Stimulated activated CD4-positive, alpha-beta T cell treated with anti-CD3 and anti-CD28 coated beads, Interleukin-1b, Interleukin-23, amount 100 ng/mL, for 1 hour (primary cell): ENCODE data around the gene PDXP.
A peak's percentile ranks its signal among the peaks of the same experiment; 100 is the strongest.

Experiments
- DNase-seq, 2 donors: peaks; one replicate each; pipeline ENCODE4 v3.0.0-alpha.2; 2020; ENCODE audit warnings: low read depth in 2 of 2

Gene PDXP

DNA sequence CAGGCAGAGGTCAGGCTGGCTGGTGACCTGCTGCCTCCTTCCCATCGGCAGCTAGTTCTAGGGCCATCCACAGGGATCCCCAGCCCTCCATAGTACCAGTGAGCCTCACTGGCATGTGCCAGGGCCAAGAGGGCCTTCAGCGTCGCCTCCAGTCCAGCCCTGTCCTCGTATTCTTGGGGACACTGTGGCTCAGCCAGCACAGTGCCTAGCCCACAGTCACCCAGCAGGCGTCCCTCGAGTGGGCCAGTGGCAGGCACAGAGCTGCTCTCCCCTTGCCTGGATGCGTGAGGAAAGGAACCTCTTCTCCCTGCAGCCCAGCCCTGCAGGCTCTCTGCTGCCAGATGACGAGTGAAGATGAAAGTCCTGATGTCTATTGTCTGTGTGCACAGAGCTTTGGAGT lies 29.7 kb upstream of the PDXP start:
- DNase-seq, result no peak

DNA sequence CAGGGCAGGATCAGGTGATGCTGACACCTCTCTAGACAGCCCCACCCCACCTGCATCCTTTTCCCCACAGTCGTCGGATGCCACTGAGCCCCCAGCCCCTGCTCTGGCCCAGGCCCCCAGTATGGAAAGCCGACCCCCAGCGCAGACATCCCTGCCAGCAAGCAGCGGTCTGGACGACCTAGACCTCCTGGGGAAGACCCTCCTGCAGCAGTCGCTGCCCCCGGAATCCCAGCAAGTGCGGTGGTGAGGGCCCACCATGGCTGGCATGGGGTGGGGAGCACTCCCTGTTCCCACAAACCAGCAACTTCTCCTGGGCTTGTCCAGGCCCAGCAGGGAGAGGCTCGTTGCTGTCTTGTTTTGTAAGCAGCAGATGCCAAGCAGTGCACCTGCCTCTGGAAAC lies 28.6 kb upstream of the PDXP start:
- DNase-seq, result no peak

DNA sequence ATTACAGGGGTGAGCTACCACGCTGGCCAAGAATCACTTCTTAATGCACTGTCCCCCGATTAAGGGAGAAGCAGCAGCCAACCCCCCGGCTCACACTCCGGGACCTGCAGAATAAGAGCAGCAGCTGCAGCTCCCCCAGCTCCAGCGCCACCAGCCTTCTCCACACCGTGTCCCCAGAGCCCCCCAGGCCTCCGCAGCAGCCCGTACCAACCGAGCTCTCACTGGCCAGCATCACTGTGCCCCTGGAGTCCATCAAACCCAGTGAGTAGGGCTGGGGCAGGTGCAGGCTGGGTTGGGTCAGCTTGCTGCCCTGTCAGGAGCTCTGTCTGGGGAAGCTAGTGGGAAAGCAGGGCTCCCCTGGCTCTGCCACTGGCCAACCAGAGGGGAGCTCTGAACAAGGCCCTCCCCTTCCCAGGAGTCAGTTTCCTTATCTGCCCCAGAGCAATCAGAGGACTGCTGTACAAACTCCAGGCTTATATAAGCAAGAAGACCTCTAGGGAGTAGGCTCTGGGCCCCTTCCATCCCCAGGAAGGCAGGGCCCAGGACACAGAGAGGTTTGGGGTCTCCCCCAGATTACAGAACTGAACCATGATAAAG lies 27.6 kb upstream of the PDXP start:
- no peak for DNase-seq

DNA sequence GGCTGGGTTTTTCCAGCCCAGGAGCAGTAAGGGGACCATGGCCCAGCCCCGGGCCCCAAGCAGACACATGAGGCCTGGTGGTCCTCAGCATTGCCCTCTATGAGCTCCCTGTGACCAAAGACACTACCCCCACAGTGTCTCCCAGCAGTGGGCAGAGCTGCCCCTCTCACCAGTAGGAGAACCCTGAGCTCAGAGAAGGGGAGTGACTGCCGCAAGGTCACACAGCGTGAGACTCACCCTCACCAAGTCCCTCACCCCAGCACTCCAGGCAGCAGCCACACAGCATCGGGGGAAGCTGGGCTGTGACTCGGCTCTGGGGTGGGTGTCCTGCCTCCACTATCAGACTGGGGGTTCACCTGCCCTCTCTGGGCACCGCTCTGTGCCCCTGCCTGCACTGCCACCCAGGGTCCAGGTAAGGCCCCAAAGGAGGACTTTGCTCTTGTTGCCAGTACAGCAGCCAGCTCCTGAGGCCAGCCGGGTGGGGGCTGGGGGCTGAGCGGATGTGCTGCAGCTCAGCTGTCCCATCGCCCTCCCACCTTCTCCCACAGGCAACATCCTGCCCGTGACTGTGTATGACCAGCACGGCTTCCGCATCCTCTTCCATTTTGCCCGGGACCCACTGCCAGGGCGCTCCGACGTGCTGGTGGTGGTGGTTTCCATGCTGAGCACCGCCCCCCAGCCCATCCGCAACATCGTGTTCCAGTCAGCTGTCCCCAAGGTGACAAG lies 26.9 kb upstream of the PDXP start:
- DNase-seq, result no peak

DNA sequence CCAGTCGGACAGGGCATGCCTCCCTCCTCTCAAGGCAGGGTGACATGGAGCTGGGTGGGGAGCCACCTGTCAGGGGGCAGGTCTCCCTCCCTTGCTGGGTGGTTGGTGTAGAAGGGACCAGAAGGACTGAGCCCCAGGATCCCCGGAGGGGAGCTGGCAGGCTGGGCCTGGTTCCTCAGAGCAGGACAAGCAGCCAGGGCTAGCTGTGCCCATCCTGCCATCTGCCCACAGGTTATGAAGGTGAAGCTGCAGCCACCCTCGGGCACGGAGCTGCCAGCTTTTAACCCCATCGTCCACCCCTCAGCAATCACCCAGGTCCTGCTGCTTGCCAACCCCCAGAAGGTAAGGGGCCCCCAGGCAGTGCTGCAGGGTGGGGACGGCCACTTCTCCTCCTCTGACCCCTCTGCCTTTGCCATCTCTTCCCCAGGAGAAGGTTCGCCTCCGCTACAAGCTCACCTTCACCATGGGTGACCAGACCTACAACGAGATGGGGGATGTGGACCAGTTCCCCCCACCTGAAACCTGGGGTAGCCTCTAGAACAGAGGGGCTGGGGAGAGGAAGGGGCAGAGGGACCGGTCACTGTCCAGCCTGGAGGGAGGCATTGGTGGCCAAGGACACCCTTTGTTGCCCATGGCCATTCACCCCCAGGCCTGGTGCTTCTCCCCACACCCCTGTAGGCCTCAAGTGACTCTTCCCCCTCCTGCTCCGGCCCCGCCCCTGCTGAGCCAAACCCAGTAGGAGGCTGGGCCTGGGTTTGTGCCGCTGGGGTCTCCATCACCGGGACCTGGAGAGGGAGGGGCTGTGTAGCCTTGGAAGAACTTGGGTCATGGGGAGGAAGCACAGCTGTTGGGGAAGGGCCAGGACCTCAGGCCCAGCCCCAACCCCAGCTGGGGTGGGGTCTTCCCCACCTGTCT lies 26.1 kb upstream of the PDXP start:
- DNase-seq, result no peak

DNA sequence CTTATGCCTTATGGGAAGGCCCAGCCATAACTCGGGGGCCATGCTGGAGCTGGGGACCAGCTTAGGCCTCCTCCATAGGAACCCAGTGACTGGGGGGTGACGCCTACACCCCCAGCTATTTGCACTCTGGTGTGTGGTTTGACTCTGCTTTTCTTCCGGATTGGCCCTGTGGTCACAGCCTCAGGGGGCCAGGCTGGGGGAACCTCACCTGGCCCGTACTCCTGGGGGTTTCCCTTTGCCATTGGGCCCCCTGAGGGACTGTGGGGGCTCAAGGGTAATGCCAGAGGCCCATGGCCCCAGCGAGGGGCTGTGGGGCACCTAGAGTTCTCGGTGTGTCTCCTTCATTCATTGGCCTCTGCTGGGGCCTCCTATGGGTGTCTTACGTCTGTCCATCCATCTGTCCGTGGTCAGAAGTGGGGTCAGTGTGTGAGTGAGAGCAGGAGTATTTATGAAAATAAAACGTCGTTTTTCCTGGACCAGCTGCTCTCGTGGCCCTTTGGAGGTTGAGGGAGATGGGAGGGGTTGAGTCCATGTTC lies 25.4 kb upstream of the PDXP start:
- no peak for DNase-seq

DNA sequence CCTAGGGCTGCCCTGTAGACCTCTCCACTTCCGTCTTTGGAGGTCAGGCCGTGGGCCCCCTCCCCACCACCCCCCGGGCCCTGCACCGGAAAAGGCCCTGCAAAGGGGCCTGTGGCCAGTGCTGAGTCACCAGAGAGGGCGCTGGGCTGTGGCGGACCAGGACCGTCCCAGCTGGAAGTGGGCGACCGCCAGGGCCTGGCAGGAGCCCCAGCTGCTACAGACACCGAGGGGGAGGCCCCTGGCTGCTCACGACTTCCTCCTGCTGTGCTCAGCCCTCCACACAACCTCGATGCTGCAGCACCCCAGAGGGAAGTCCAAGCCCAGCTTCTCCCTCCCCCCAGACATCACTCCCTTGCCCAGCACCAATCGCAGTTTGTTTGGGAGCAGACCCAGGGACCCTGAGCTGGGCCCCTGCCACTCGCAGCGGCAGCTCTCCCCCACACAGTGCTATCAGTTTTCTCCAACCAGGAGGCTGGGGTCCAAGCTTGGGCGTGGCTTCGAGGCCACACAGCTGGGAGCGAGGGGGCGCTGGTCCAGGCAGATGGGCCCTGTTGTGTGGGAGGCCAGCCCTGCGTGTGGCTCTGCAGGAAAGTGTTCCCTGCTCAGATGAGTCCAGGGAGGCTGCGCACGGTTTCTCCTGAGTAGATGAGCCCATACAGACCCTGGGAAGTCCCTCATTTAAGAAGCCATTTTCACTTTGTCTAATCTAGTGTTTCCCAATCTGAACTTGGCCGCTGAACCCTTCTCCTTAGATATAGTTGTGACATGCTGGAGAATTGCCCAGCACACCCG lies 24.7 kb upstream of the PDXP start:
- DNase-seq, result no peak

DNA sequence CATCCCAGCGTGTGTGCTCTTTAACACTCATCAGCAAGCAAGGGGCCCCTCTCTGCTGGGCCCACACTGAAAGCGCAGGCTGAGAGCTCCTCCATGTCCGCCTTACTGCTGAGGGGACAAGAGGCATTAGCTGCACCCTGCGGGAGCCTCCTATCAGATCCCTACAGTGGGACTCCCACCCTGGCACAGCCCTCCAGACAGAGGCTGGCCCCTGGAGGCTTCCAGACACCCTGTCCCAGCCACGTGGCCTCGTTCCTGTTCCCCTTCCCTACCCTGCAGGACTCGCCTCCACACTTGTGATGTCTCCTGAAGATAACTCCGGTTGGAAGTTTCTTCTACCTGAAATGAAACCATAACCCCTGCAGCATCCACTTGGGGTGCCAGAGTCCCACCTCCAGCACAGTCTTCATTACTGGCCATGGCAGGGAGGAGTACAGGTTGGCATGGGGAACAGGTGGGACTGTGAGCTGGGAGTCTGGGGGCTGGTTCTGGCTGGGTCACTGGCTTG lies 24.1 kb upstream of the PDXP start:
- DNase-seq, result no peak

DNA sequence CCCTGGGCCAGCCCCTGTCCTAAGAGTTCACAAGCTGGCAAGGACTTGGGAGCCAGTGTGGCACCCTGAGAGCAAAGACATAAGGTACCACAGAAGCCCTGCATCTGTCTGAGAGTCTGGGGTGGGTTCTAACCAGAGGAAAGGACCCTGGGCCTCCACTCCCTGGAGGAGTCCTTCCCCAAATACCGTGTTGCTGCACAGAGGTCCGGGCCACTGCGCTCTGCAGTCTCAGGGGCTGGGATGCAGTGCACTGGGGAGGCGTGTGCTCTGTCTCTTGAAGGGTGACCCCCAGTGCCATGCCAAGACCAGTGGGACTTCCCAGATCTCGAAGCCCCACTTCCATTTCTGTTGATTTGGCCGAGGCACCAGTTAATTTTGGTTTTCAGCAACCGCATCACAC lies 23.4 kb upstream of the PDXP start:
- DNase-seq, result no peak

DNA sequence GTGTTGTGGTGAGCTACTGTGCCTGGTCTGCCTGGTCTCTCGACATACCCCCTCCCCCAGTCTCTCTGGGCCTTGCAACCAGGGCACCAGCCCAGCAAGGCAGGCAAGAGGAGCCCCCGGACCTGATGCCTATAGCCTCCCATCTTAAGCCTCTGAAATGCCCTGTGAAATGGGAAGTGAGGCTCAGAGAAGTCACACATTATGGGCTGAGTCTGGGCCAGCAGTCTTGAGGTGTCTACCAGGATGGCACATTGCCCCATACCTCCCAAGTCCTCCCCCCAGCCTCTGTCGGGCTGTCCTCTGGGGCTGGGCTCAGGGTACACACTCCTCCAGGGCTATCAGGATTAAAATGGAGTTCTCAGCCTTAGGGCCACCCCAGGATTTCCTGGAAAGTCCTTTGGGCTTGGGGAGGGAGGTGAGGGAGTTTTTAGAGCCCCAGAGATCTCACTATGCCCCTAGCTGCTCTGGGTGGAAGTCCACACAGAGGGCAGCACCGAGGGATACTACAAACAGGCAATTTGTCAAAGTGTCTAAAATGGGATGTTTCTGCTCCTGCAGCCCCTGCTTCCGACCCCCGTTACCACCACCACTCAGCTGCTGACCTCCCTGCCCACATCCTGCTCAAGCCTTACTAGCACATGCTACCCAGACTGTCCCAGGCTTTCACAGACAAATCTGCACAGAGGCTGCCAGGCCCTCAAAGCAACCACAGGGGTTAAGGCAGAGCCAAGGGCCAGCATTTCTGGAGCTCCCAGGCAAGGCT lies 22.2 kb upstream of the PDXP start:
- no peak for DNase-seq

DNA sequence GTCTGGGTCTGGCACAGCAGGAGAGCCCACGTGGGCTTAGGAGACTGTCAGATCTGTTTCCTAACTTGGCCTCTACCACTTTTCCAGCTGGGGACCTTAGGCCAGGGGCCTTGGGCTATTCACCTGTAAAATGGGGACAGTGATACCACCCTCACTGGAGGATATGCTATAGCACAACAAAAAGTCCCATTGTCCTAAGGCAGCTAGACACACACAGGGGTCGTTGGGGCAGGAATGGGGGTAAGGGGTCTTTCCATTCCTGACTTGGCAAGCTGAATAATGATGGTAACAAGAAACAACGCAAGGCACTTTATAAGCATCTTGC lies 21.6 kb upstream of the PDXP start:
- DNase-seq, result no peak

DNA sequence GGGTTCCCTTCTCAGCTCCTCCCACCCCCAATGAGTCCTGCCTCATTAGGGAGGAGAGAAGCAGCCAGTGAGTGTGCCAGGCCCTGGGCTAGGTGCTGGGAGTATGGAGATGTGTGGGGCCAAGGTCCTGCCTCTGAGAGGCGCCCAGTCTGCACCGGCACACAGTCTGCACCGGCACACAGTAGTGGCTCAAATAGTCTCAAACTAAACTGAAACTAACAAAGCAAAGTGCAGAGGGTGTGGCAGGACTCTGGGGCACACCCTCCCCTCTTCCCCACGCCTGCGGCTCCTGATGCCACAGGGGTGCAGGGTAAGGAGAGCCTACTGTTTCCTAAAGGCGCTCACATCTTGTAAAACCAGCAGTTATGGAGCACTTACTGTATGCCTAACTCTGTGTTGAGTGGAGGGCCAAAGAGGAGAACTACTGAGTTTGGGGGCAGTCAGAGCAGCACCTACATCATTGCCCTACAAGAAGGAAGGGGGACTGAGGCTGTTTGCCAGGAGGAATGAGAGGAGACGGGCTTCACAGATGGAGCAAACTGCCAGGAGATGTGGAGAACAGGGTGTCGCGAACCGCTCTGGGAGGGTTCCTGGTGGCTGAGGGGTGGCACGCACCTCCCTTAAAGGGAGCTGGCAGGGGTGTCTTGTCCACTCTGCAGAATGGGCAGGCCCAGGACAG lies 20.0 kb upstream of the PDXP start:
- no peak for DNase-seq

DNA sequence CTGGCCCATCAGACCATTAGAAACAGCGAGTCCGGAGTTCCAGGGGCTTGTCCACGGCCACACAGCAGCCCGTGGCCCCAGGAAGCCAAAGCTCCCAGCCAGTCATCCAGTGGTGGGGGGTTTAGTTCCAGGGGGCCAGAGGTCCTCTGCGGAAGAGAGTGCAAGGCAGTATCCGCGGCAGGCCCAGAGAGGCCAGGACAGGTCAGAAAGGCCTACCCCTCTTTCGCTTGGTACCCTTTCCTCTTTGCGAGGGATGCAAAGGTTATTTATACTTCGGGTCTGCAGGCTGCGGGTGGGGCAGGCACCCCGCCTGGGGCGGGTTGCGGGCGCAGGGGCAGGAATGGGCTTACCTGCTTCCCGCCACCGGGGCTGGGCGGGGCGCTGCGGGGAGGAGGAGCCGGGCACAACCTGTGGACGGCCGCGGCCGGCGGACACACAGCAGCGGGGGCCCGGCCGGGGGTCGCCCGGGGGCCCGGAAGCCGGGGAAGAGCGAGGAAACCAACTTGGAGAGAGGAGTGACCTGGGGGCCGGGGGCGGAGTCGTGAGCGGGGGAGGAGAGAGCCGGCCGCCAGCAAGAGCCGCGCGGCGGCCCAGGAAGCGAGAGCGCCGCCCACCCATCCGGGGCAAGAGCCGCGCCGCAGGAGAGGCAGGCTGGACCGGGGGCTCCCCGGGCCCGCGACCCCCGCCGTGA lies 19.3 kb upstream of the PDXP start, which contains the start of gene SH3BP1:
TSS of gene SH3BP1 (plus strand) at position 600 of the 691 bp plus-strand sequence. CDS start 119 bp downstream, outside the sequence.
- DNase-seq, result no peak

DNA sequence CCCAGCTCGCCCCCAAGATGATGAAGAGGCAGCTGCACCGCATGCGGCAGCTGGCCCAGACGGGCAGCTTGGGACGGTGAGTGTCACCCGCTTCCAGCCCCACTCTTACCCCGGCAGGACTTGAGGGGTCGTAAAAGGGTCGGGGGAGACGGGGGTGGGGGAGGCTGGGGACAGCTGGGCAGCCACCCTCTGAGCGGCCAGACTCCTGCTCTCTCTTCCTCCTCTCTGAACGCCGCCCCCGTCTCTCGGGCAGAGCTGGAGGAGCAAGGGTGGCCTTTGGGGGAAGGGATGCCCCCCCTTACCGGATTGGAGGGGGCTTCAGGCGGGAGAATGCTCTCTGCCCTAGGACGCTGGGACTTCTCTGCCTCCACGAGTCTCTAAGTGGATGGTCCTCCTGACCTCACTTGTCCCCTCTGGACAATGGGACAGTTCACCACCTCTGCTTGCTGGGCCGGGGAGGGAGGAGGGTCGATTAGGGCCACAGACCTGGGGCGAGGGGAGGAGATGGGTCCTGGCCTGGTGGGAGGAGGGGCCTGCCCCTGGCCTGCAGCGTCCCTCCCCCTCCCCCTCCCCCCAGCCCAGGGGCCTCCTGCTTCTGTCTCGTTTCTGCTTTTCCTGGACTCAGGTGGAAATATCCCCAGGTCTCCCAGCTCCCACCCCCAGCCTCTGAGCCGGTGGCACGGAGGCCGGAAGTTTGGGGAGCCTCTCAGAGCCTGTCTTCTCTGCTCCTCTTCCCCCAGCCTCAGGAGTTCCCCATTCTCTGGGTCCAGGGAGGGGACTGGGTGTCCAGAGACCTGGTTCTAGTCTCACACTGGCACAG lies 18.5 kb upstream of the PDXP start:
- no peak for DNase-seq

DNA sequence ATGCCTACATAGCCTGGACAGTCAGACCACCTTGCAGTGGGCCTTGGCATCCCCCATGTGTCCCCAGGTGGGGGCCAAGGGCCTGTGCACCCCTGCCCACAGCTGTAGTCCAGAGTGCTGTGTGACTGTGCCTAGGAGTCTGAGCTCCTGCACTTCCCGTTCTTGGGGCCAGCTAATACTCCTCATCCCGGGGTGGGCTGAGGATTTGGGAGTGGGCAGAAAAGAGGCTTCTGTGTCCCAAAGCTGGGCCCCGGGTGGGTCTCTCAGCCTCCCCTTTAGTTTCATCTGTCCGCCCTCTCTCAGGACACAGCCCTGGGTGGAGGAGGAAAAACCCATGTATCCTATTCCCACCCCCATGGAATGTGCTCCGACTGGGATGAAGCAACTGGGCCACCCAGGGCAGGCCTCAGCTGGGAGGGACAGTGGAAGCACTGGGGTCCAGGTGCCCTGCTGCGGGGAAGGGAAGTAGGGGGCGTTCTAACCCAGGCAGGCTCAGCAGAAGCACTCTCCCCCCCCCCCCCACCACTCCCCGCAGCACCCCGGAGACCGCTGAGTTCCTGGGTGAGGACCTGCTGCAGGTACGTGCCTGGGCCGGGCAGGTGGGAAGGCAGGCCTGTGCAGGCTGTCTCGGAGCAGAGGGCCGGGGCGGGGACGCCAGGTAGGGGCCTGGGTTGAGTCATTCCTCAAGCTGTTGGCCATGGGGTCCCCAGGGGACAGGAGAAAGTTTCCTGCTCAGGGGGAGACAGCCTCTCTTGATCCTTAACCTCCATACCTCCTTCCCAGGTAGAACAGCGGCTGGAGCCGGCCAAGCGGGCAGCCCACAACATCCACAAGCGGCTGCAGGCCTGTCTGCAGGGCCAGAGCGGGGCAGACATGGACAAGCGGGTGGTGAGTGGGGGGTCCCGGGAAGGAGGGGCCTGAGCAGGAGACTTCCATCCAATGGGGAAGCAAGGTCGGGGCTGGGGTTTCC lies 17.6 kb upstream of the PDXP start:
- no peak for DNase-seq

DNA sequence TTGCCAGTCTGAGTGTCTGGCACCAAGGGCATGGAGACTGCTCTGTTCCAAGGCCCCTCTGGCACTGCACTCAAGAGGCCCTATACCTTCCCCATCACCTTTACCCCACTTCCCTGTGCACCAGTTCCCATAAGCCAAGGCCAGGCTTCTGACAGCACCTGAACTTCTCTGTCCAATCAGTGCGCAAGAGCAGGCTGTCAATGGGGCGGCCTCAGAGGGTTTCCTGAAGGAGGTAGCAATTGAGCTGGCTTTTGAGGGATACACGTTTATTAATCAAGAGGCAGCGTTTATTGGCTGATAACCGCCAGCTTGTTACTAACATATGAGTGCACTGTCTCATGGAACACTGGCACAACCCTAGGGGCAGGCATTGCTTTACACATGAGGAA lies 17.0 kb upstream of the PDXP start:
- DNase-seq, result no peak

DNA sequence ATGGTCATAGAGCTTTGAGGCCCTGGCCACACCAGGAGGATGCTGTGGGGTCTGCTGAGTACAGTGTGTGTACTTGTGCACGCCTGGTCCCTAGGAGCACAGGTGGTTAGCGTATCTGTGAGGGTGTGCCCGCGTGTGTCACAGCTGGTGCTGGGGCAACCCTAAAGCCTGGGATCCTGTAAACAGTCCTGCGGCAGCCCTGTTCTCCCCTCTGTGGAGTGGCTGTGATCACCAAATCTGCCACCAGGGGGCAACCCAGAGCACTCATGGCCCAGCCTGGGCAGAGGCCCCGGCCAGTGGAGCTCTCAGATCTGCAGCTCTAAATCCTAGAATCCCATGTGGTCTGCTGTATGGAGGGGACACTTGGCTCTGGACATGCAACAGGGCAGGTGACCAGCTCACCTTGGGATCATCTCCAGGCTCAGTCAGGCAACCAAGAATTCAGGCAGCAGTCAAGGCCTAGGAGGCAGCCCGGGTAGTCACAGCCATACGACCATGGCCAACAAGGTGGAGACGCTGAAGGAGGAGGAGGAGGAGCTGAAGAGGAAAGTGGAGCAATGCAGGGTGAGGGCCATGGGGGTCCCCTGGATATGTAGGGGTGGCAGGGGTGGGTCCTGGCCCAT lies 15.2 kb upstream of the PDXP start:
- peak; percentile 78 to 91 for DNase-seq
